HCT116 (cell line): ENCODE results near the gene GNGT2. TPM values are rescaled to one million over a fixed set of nuclear protein-coding genes. Genes with fewer than 3 reads are reported as not detected.

ENCODE experiments used
- ATAC-seq: fragments of 200-7000 bp; cut with Tn5 transposase; 2 replicates; pipeline ENCODE4 v1.9.1; 2020; ENCODE audit warnings: mild to moderate bottlenecking, moderate library complexity
- BruUV-seq: library from RNA; stranded (reverse); fragments of 400-500 nt; replicated peaks from 2 replicates; lab custom pipeline; 2021; lab: Mats Ljungman, UMichigan
- CTCF ChIA-PET: fragments of 300-600 bp; sonication (Branson Sonifier 250); formaldehyde crosslinking; loops from one replicate; lab custom pipeline; 2021; ENCODE audit warnings: antibody characterized with exemption; lab: Charles Lee
- POLR2A ChIA-PET: fragments of 300-600, 350-600 bp; sonication (Branson Sonifier 250); formaldehyde crosslinking; loops from one replicate; lab custom pipeline; 2021; ENCODE audit warnings: antibody characterized with exemption; lab: Charles Lee
- RAD21 ChIA-PET, 2 experiments: fragments of 300-600 bp; sonication (Branson Sonifier 250); formaldehyde crosslinking; loops; one replicate each; lab custom pipeline; 2023; ENCODE audit warnings: low total read pairs in 2 of 2; ENCODE audit not compliant: uncharacterized antibody in 2 of 2, unreplicated experiment in 2 of 2, low non-redundant PET in 1 of 2; lab: Charles Lee
- DNase-seq: peaks from one replicate; pipeline ENCODE4 v3.0.0-alpha.2; 2010; ENCODE audit warnings: low read depth, low spot score
- H2AFZ ChIP-seq: fragments of 200-600 bp; shearing (Covaris generic), sonication (generic); 2 replicates; pipeline ENCODE4 v1.6.1; 2017; ENCODE audit warnings: low read depth, mixed run types, mixed read lengths, antibody characterized with exemption, low read length; ENCODE audit not compliant: poor library complexity, severe bottlenecking
- H3K27ac ChIP-seq: 2 replicates; pipeline ENCODE4 v1.5.1; 2012; ENCODE audit warnings: low read depth, low read length
- H3K27me3 ChIP-seq: fragments of 200-600 bp; sonication (generic); 2 replicates; pipeline ENCODE4 v1.6.1; 2016; ENCODE audit warnings: mixed run types, low read length, mixed read lengths; ENCODE audit not compliant: insufficient read depth
- H3K36me3 ChIP-seq, 2 experiments: fragments of 200-500 bp in 1 of 2; fragments of 200-600 bp in 1 of 2; sonication (Bioruptor generic) in 1 of 2; sonication (generic) in 1 of 2; 2 replicates each; pipeline versions ENCODE4 v1.5.1 to v1.6.1; 2014 to 2016; ENCODE audit warnings: low read length in 2 of 2, inconsistent platforms in 1 of 2, mixed read lengths in 1 of 2, mixed run types in 1 of 2; ENCODE audit not compliant: insufficient read depth in 2 of 2, control insufficient read depth in 1 of 2
- H3K4me1 ChIP-seq, 2 experiments: fragments of 200-600 bp in 1 of 2; sonication (generic) in 1 of 2; 2 replicates each; pipeline versions ENCODE4 v1.5.1 to v1.6.1; 2012 to 2017; ENCODE audit warnings: low read length in 2 of 2, inconsistent platforms in 1 of 2, mild to moderate bottlenecking in 1 of 2, mixed read lengths in 1 of 2, mixed run types in 1 of 2, moderate library complexity in 1 of 2; ENCODE audit not compliant: insufficient read depth in 2 of 2, control insufficient read depth in 1 of 2
- H3K4me2 ChIP-seq: fragments of 200-600 bp; sonication (generic); 2 replicates; pipeline ENCODE4 v1.6.1; 2017; ENCODE audit warnings: mixed run types, low read length, mixed read lengths
- H3K4me3 ChIP-seq, 2 experiments: fragments of 200-600 bp in 1 of 2; sonication (generic) in 1 of 2; replicated peaks in 1 of 2; 2 replicates each; pipeline ENCODE4 v1.5.1; 2011 to 2016; ENCODE audit warnings: low read length in 2 of 2, control low read depth in 1 of 2, low read depth in 1 of 2, mild to moderate bottlenecking in 1 of 2, mixed read lengths in 1 of 2, mixed run types in 1 of 2
- H3K79me2 ChIP-seq: fragments of 200-600 bp; sonication (generic); 2 replicates; pipeline ENCODE4 v1.6.1; 2017; ENCODE audit warnings: mild to moderate bottlenecking, mixed run types, low read length, moderate library complexity, mixed read lengths; ENCODE audit not compliant: insufficient read depth
- H3K9ac ChIP-seq: fragments of 200-600 bp; sonication (generic); 2 replicates; pipeline ENCODE4 v1.6.1; 2016; ENCODE audit warnings: low read length, mixed read lengths
- H3K9me2 ChIP-seq: fragments of 200-600 bp; sonication (generic), shearing (Covaris generic); 2 replicates; pipeline ENCODE4 v1.6.1; 2017; ENCODE audit warnings: mixed run types, mild to moderate bottlenecking, moderate library complexity; ENCODE audit not compliant: insufficient read depth
- H3K9me3 ChIP-seq, 2 experiments: fragments of 200-500 bp in 1 of 2; fragments of 200-600 bp in 1 of 2; sonication (Bioruptor generic) in 1 of 2; sonication (generic) in 1 of 2; 2 replicates each; pipeline ENCODE4 v1.6.1; 2014 to 2017; ENCODE audit warnings: low read length in 2 of 2, mixed read lengths in 2 of 2, inconsistent platforms in 1 of 2, low read depth in 1 of 2, mild to moderate bottlenecking in 1 of 2, mixed run types in 1 of 2, moderate library complexity in 1 of 2; ENCODE audit not compliant: control insufficient read depth in 1 of 2, insufficient read depth in 1 of 2
- H4K20me1 ChIP-seq: fragments of 200-600 bp; sonication (generic), shearing (Covaris generic); 2 replicates; pipeline ENCODE4 v1.6.1; 2017; ENCODE audit warnings: mixed run types, mild to moderate bottlenecking, moderate library complexity; ENCODE audit not compliant: insufficient read depth
- ATF3 ChIP-seq: IDR thresholded peaks from 2 replicates; pipeline ENCODE4 v1.6.1; 2012
- CBX3 ChIP-seq: IDR thresholded peaks from 2 replicates; pipeline ENCODE4 v1.6.1; 2012; ENCODE audit warnings: low read depth
- CEBPB ChIP-seq: IDR thresholded peaks from 2 replicates; pipeline ENCODE4 v1.6.1; 2012; ENCODE audit warnings: low read depth
- ELF1 ChIP-seq: IDR thresholded peaks from 2 replicates; pipeline ENCODE4 v1.6.1; 2012; ENCODE audit warnings: low read depth, borderline replicate concordance
- EZH2 ChIP-seq: fragments of 200-600 bp; sonication (generic); IDR thresholded peaks from 2 replicates; pipeline ENCODE4 v1.6.1; 2017; ENCODE audit warnings: antibody characterized with exemption, mixed run types
- EZH2phosphoT487 ChIP-seq: fragments of 200-600 bp; IDR thresholded peaks from 2 replicates; pipeline ENCODE4 v1.6.1; 2018; ENCODE audit warnings: antibody characterized with exemption, borderline replicate concordance
- FOSL1 ChIP-seq: IDR thresholded peaks from 2 replicates; pipeline ENCODE4 v1.6.1; 2012; ENCODE audit warnings: low read depth
- JUND ChIP-seq: IDR thresholded peaks from 2 replicates; pipeline ENCODE4 v1.6.1; 2012
- POLR2A ChIP-seq: IDR thresholded peaks from 2 replicates; pipeline ENCODE4 v1.7.0; 2011; ENCODE audit warnings: borderline replicate concordance; ENCODE audit not compliant: insufficient read depth, insufficient read length; ENCODE audit errors: extremely low read depth
- POLR2AphosphoS5 ChIP-seq: IDR thresholded peaks from 2 replicates; pipeline ENCODE4 v1.6.1; 2011; ENCODE audit warnings: mild to moderate bottlenecking, low read depth, low read length, moderate library complexity
- RAD21 ChIP-seq: IDR thresholded peaks from 2 replicates; pipeline ENCODE4 v1.6.1; 2012; ENCODE audit warnings: low read depth, mild to moderate bottlenecking
- REST ChIP-seq: IDR thresholded peaks from 2 replicates; pipeline ENCODE4 v1.6.1; 2012; ENCODE audit warnings: low read depth
- SIN3A ChIP-seq: IDR thresholded peaks from 2 replicates; pipeline ENCODE4 v1.6.1; 2012; ENCODE audit warnings: low read depth
- SRF ChIP-seq: IDR thresholded peaks from 2 replicates; pipeline ENCODE4 v1.6.1; 2012; ENCODE audit warnings: low read depth
- YY1 ChIP-seq: IDR thresholded peaks from 2 replicates; pipeline ENCODE4 v1.6.1; 2011; ENCODE audit warnings: low read length, low read depth, moderate library complexity, mild to moderate bottlenecking; ENCODE audit not compliant: insufficient replicate concordance; ENCODE audit errors: extremely low read depth
- ZBTB33 ChIP-seq: IDR thresholded peaks from 2 replicates; pipeline ENCODE4 v1.6.1; 2011; ENCODE audit warnings: mild to moderate bottlenecking, low read length, moderate library complexity; ENCODE audit not compliant: insufficient replicate concordance; ENCODE audit errors: extremely low read depth
- ZFX ChIP-seq: fragments of 450-650 bp; IDR thresholded peaks from 2 replicates; pipeline ENCODE4 v1.6.1; 2017
- ZNF274 ChIP-seq: fragments of 200-500 bp; sonication (Bioruptor generic); IDR thresholded peaks from 2 replicates; pipeline ENCODE4 v1.6.1; 2014; ENCODE audit warnings: mild to moderate bottlenecking, low read depth, low read length, inconsistent platforms
- intact Hi-C: fragments of 100-400 bp; cut with micrococcal nuclease; formaldehyde crosslinking; loops from 2 replicates; pipeline ENCODE4 v1.10.0; 2022
- total RNA-seq: library from RNA; stranded (reverse); gene quantifications from one replicate; pipeline ENCODE4 v1.2.1, GENCODE V29; 2021; ENCODE audit not compliant: unreplicated experiment
- TF ChIP-seq, protein P1 (sequence below): IDR thresholded peaks from 2 replicates; pipeline ENCODE4 v1.6.1; 2012
- TF ChIP-seq, protein P2 (sequence below), 3 experiments: fragments of 200-600 bp in 1 of 3; sonication (generic) in 1 of 3; IDR thresholded peaks in 2 of 3; conservative IDR thresholded peaks in 1 of 3; 2 replicates each; pipeline ENCODE4 v1.5.1; 2012 to 2017; ENCODE audit warnings: low read depth in 2 of 3, low read length in 2 of 3, antibody characterized with exemption in 1 of 3, borderline replicate concordance in 1 of 3, control low read depth in 1 of 3, mild to moderate bottlenecking in 1 of 3, mixed read lengths in 1 of 3, mixed run types in 1 of 3, moderate library complexity in 1 of 3; ENCODE audit not compliant: insufficient read depth in 1 of 3

Gene GNGT2
- total RNA-seq, 1 experiment from 2014 or later = not detected

DNA sequence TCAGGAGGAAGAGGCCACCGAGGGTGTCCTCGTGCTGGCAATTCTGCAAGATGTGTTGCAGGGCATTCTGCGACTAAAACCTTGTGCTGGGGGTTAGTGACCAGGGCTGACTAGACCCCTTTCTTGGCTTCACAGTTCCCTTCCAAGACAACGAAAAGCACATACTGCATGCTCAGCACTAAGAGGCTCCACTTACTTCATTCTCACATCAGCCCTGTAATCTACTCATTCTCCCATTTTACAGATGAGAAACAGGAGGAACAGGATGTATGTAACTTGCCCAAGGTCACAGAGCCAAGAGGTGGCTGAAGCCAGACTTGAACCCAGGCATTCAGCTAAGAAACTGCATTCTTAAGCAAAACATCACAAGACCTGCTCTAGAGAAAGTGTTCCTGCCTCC, 25.5 kb upstream of the GNGT2 start:
- no peaks in the 10 kb centered on the region for H3K9me2 ChIP-seq
- no peak overlapping the region for H3K27ac ChIP-seq
- BruUV-seq = no TSS peak
- no peak overlapping the region for H2AFZ ChIP-seq
- ATAC-seq = no peak
- no peak overlapping the region for H3K4me3 ChIP-seq
- ChIA-PET CTCF (interaction anchor here (1.5 kb wide), 1 partner anchor 8 kb away, joined by 6 read pairs; no protein-coding TSS in a partner anchor), RAD21 (no interaction called here), POLR2A (interaction anchor here (0.6 kb wide), 1 partner anchor 20 kb away, joined by 3 read pairs; no protein-coding TSS in a partner anchor)
- no peaks in the 10 kb centered on the region for H4K20me1 ChIP-seq
- H3K9ac ChIP-seq = no peak overlapping the region
- peaks cover 0 to 8% of the 10 kb centered on the region in 2 experiments; a peak in 2 of 4 replicates for H3K4me1 ChIP-seq
- DNase-seq = no peak
- no peaks in the 10 kb centered on the region for H3K36me3 ChIP-seq
- no peaks in the 10 kb centered on the region for H3K9me3 ChIP-seq
- no peaks in the 10 kb centered on the region for H3K27me3 ChIP-seq
- no peak overlapping the region for H3K4me2 ChIP-seq
- intact Hi-C loops = no loop called here
- TF ChIP-seq CBX3 (no peak), RAD21 (no peak), JUND (no peak), FOSL1 (no peak), POLR2A (no peak), ZBTB33 (no peak), ZNF274 (no peak), POLR2AphosphoS5 (no peak), YY1 (no peak), REST (no peak), ZFX (no peak), ELF1 (no peak), EZH2phosphoT487 (no peak), ATF3 (no peak), EZH2 (no peak), SRF (no peak), SIN3A (no peak), CEBPB (no peak)
- TF ChIP-seq, protein P1, sequence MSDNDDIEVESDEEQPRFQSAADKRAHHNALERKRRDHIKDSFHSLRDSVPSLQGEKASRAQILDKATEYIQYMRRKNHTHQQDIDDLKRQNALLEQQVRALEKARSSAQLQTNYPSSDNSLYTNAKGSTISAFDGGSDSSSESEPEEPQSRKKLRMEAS = no peak
- TF ChIP-seq, protein P2, sequence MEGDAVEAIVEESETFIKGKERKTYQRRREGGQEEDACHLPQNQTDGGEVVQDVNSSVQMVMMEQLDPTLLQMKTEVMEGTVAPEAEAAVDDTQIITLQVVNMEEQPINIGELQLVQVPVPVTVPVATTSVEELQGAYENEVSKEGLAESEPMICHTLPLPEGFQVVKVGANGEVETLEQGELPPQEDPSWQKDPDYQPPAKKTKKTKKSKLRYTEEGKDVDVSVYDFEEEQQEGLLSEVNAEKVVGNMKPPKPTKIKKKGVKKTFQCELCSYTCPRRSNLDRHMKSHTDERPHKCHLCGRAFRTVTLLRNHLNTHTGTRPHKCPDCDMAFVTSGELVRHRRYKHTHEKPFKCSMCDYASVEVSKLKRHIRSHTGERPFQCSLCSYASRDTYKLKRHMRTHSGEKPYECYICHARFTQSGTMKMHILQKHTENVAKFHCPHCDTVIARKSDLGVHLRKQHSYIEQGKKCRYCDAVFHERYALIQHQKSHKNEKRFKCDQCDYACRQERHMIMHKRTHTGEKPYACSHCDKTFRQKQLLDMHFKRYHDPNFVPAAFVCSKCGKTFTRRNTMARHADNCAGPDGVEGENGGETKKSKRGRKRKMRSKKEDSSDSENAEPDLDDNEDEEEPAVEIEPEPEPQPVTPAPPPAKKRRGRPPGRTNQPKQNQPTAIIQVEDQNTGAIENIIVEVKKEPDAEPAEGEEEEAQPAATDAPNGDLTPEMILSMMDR (IDR thresholded peaks at IDR 0.05 in 2 of 3, conservative IDR thresholded peaks at IDR 0.05 in 1 of 3; ENCODE audit: borderline replicate concordance in 1 of 3, insufficient read depth in 1 of 3, low read depth in 2 of 3, low read length in 2 of 3) = no peak
- H3K79me2 ChIP-seq = no peaks in the 10 kb centered on the region
